ENCODE data around the gene NLRP7.

- TF ChIP-seq CTCF (IDR thresholded peaks at IDR 0.05) (no peak), POLR2A (IDR thresholded peaks at IDR 0.05) (no peak)
Measured at GRCh38 chr19:54959840-54960239, 12.5 kb upstream of the NLRP7 start.

Measured in esophagus squamous epithelium (tissue), 4 donors.